ENCODE data around the gene IL17RD. TPM values are rescaled to one million over a fixed set of nuclear protein-coding genes. Genes with fewer than 3 reads are reported as not detected.

Gene IL17RD
- polyA plus RNA-seq, 1 experiment, result 1.4 TPM

- no peaks in the 10 kb centered on the region for H3K9me3 ChIP-seq (ENCODE audit: control insufficient read depth, insufficient read depth, low read length)
- CTCF ChIA-PET, result interaction anchor here (0.8 kb wide), 1 partner anchor 52 kb away, joined by 3 read pairs; no protein-coding TSS in a partner anchor
- POLR2A ChIA-PET, result no interaction called here
- TF ChIP-seq, protein P1, sequence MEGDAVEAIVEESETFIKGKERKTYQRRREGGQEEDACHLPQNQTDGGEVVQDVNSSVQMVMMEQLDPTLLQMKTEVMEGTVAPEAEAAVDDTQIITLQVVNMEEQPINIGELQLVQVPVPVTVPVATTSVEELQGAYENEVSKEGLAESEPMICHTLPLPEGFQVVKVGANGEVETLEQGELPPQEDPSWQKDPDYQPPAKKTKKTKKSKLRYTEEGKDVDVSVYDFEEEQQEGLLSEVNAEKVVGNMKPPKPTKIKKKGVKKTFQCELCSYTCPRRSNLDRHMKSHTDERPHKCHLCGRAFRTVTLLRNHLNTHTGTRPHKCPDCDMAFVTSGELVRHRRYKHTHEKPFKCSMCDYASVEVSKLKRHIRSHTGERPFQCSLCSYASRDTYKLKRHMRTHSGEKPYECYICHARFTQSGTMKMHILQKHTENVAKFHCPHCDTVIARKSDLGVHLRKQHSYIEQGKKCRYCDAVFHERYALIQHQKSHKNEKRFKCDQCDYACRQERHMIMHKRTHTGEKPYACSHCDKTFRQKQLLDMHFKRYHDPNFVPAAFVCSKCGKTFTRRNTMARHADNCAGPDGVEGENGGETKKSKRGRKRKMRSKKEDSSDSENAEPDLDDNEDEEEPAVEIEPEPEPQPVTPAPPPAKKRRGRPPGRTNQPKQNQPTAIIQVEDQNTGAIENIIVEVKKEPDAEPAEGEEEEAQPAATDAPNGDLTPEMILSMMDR (IDR thresholded peaks at IDR 0.05; ENCODE audit: low read depth, low read length), result no peak
- peaks cover 8% of the 10 kb centered on the region for H3K27me3 ChIP-seq (ENCODE audit: control insufficient read depth, insufficient read depth, low read length)
- no peak overlapping the region for H3K4me3 ChIP-seq (ENCODE audit: low read depth, low read length)
- H3K27ac ChIP-seq (ENCODE audit: low read depth, low read length), result no peak overlapping the region
- DNase-seq (ENCODE audit: low read depth, low spot score), result no peak
Measured at GRCh38 chr3:57048052-57048671, 117.0 kb downstream of the IL17RD start.

DNA sequence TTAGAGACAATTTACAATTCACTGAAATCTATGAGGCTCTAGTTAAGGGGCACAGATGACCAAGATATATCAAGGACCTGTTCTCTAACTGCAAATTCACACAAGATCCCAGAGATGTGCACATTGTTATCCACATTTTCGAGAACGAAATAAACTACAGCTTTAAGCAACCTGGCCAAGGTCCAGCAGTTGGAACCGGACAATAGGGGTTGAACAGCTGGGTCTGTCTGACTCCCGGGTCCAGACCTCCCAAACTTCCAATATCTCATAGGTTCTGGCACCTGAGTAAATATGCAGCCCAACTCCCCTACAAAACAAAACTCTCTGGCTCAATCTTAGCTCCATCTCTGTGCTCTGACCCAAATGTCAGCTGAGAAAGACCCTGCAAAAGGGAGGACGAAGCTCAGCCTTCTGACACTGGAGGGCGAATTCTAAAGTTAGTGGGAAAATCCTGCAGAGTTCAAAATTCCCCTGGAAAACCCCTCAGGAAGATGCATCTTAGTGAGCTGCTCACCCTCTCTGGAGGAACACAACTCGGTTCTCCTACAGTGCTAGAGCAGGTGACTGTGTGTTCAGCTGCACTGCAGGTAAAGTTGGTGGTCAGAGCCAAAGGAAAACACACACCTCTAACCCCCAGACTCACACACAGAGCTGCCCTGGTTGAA lies 118.9 kb downstream of the IL17RD start:
- Histone ChIP-seq H3K27me3 (ENCODE audit: control insufficient read depth, insufficient read depth, low read length) (peaks cover 8% of the 10 kb centered on the region), H3K9me3 (ENCODE audit: control insufficient read depth, insufficient read depth, low read length) (no peaks in the 10 kb centered on the region), H3K27ac (ENCODE audit: low read depth, low read length) (no peak overlapping the region), H3K4me3 (ENCODE audit: low read depth, low read length) (no peak overlapping the region)
- TF ChIP-seq, protein P1 (IDR thresholded peaks at IDR 0.05; ENCODE audit: low read depth, low read length), result no peak
- CTCF ChIA-PET, result interaction anchor here (0.8 to 1.6 kb wide), 2 partner anchors 22 to 50 kb away, joined by 3 to 5 read pairs; no protein-coding TSS in a partner anchor
- DNase-seq (ENCODE audit: low read depth, low spot score), result no peak
- POLR2A ChIA-PET, result no interaction called here

GRCh38 chr3:57043518-57043917 lies 121.6 kb downstream of the IL17RD start:
- H3K27ac ChIP-seq (ENCODE audit: low read depth, low read length), result no peak overlapping the region
- H3K9me3 ChIP-seq (ENCODE audit: control insufficient read depth, insufficient read depth, low read length), result no peaks in the 10 kb centered on the region
- H3K4me3 ChIP-seq (ENCODE audit: low read depth, low read length), result no peak overlapping the region
- POLR2A ChIA-PET, result no interaction called here
- TF ChIP-seq, protein P1 (IDR thresholded peaks at IDR 0.05; ENCODE audit: low read depth, low read length), result no peak
- peaks cover 3% of the 10 kb centered on the region for H3K27me3 ChIP-seq (ENCODE audit: control insufficient read depth, insufficient read depth, low read length)
- DNase-seq (ENCODE audit: low read depth, low spot score), result no peak
- CTCF ChIA-PET, result interaction anchor here (1.7 kb wide), 1 partner anchor 57 kb away, joined by 7 read pairs; no protein-coding TSS in a partner anchor

GRCh38 chr3:57041674-57042073 lies 123.5 kb downstream of the IL17RD start:
- CTCF ChIA-PET, result interaction anchor here (1.0 kb wide), 1 partner anchor 46 kb away, joined by 3 read pairs; no protein-coding TSS in a partner anchor
- DNase-seq (ENCODE audit: low read depth, low spot score), result no peak

More at GRCh38 chr3:57041674-57042073, 123.5 kb downstream of the IL17RD start:
- no peak overlapping the region for H3K4me3 ChIP-seq (ENCODE audit: low read depth, low read length)
- no peaks in the 10 kb centered on the region for H3K27me3 ChIP-seq (ENCODE audit: control insufficient read depth, insufficient read depth, low read length)
- TF ChIP-seq, protein P1 (IDR thresholded peaks at IDR 0.05; ENCODE audit: low read depth, low read length), result no peak
- POLR2A ChIA-PET, result no interaction called here
- H3K9me3 ChIP-seq (ENCODE audit: control insufficient read depth, insufficient read depth, low read length), result no peaks in the 10 kb centered on the region
- H3K27ac ChIP-seq (ENCODE audit: low read depth, low read length), result no peak overlapping the region

Other genes starting within 250 kb of the IL17RD start
- gene SPATA12, start 104.7 kb downstream of the IL17RD start, polyA plus RNA-seq (2011; rRNA removed), result not detected in 2 replicates
- gene HESX1, start 34.6 kb upstream of the IL17RD start, polyA plus RNA-seq (2011; rRNA removed), result 0.36 and 0.46 TPM in 2 replicates
- 16.9 and 23.5 TPM in 2 replicates for gene APPL1, start 62.4 kb upstream of the IL17RD start, polyA plus RNA-seq (2011; rRNA removed)
- not detected in 2 replicates for gene ASB14, start 127.3 kb upstream of the IL17RD start, polyA plus RNA-seq (2011; rRNA removed)

All from AG04450 (cell line).